GM12878 (cell line): ENCODE results near the gene KCNN1. TPM values are rescaled to one million over a fixed set of nuclear protein-coding genes. Genes with fewer than 3 reads are reported as not detected.

Source experiments
- ASH2L ChIP-seq: fragments of 300-600, 200-600 bp; sonication (generic); IDR thresholded peaks from 2 replicates; pipeline ENCODE4 v1.6.1; 2017; ENCODE audit warnings: low read depth, mild to moderate bottlenecking, borderline replicate concordance
- ATF3 ChIP-seq: IDR thresholded peaks from 2 replicates; pipeline ENCODE4 v1.6.1; 2011; ENCODE audit warnings: low read depth, mild to moderate bottlenecking, low read length, moderate library complexity, borderline replicate concordance; ENCODE audit errors: extremely low read depth
- ATF7 ChIP-seq: fragments of 450-650 bp; IDR thresholded peaks from 2 replicates; pipeline ENCODE4 v1.6.1; 2016; ENCODE audit warnings: low read depth, mild to moderate bottlenecking
- BACH1 ChIP-seq: fragments of 450-650 bp; IDR thresholded peaks from 2 replicates; pipeline ENCODE4 v1.6.1; 2017; ENCODE audit warnings: mild to moderate bottlenecking, borderline replicate concordance
- BRCA1 ChIP-seq: IDR thresholded peaks from 2 replicates; pipeline ENCODE4 v1.6.1; 2011; ENCODE audit warnings: low read depth, low read length, improper control_type of control experiment
- CBFB ChIP-seq: IDR thresholded peaks from 2 replicates; pipeline ENCODE4 v1.6.1; 2016; ENCODE audit warnings: antibody characterized with exemption, low read depth
- EED ChIP-seq: sonication (generic); IDR thresholded peaks from 2 replicates; pipeline ENCODE4 v1.6.1; 2016; ENCODE audit warnings: antibody characterized with exemption, low read depth
- ETV6 ChIP-seq, 2 experiments: fragments of 450-650 bp in 1 of 2; IDR thresholded peaks in 1 of 2; conservative IDR thresholded peaks in 1 of 2; 2 replicates each; pipeline ENCODE4 v1.6.1; 2014; ENCODE audit warnings: antibody characterized with exemption in 1 of 2, borderline replicate concordance in 1 of 2, low read depth in 1 of 2, mild to moderate bottlenecking in 1 of 2, moderate library complexity in 1 of 2
- EZH2 ChIP-seq: IDR thresholded peaks from 2 replicates; pipeline ENCODE4 v1.6.1; 2012; ENCODE audit warnings: low read depth, mild to moderate bottlenecking, control low read depth, inconsistent platforms, low read length, borderline replicate concordance; ENCODE audit not compliant: control insufficient read depth
- GATAD2B ChIP-seq: fragments of 450-650 bp; conservative IDR thresholded peaks from 2 replicates; pipeline ENCODE4 v1.6.1; 2017; ENCODE audit warnings: low read depth, mild to moderate bottlenecking, moderate library complexity
- HSF1 ChIP-seq: fragments of 150-350 bp; IDR thresholded peaks from 2 replicates; pipeline ENCODE4 v1.6.1; 2014; ENCODE audit warnings: mild to moderate bottlenecking, low read depth, low read length
- LARP7 ChIP-seq: fragments of 450-650 bp; IDR thresholded peaks from 2 replicates; pipeline ENCODE4 v1.6.1; 2017; ENCODE audit warnings: mild to moderate bottlenecking
- MEF2B ChIP-seq: fragments of 450-650 bp; IDR thresholded peaks from 2 replicates; pipeline ENCODE4 v1.6.1; 2018; ENCODE audit warnings: mild to moderate bottlenecking, moderate library complexity; ENCODE audit not compliant: partially characterized antibody, poor library complexity, severe bottlenecking
- POU2F2 ChIP-seq: IDR thresholded peaks from 3 replicates; pipeline ENCODE4 v1.6.1; 2011; ENCODE audit warnings: low read depth, mild to moderate bottlenecking, low read length, borderline replicate concordance
- SMAD5 ChIP-seq: IDR thresholded peaks from 2 replicates; pipeline ENCODE4 v1.6.1; 2016; ENCODE audit warnings: antibody characterized with exemption, low read depth
- SMC3 ChIP-seq: IDR thresholded peaks from 2 replicates; pipeline ENCODE4 v1.6.1; 2011; ENCODE audit warnings: low read length, improper control_type of control experiment, borderline replicate concordance
- SPI1 ChIP-seq: IDR thresholded peaks from 2 replicates; pipeline ENCODE4 v1.6.1; 2011; ENCODE audit warnings: low read depth, mild to moderate bottlenecking, low read length, moderate library complexity, borderline replicate concordance; ENCODE audit not compliant: insufficient read depth
- SREBF2 ChIP-seq: IDR thresholded peaks from 2 replicates; pipeline ENCODE4 v1.6.1; 2012; ENCODE audit warnings: mild to moderate bottlenecking, low read length
- STAT3 ChIP-seq: IDR thresholded peaks from 2 replicates; pipeline ENCODE4 v1.6.1; 2011; ENCODE audit warnings: low read depth, low read length, improper control_type of control experiment
- YY1 ChIP-seq: IDR thresholded peaks from 2 replicates; pipeline ENCODE4 v1.6.1; 2011; ENCODE audit warnings: low read depth, mild to moderate bottlenecking, low read length
- ZBTB11 ChIP-seq: fragments of 450-650 bp; formaldehyde crosslinking; IDR thresholded peaks from 2 replicates; pipeline ENCODE4 v1.5.0; 2022; ENCODE audit warnings: mild to moderate bottlenecking, missing genetic modification characterization
- ZNF217 ChIP-seq: fragments of 450-650 bp; IDR thresholded peaks from 2 replicates; pipeline ENCODE4 v1.6.1; 2017; ENCODE audit warnings: antibody characterized with exemption, mild to moderate bottlenecking
- ZNF274 ChIP-seq: IDR thresholded peaks from one replicate; pipeline ENCODE4 v1.8.0; 2011; ENCODE audit not compliant: insufficient read length, insufficient read depth
- ZNF622 ChIP-seq: fragments of 450-650 bp; IDR thresholded peaks from 2 replicates; pipeline ENCODE4 v1.6.1; 2017; ENCODE audit warnings: mild to moderate bottlenecking, inconsistent platforms
- ZSCAN29 ChIP-seq: fragments of 450-650 bp; IDR thresholded peaks from 2 replicates; pipeline ENCODE4 v1.6.1; 2017; ENCODE audit warnings: mild to moderate bottlenecking, moderate library complexity
- ZZZ3 ChIP-seq: IDR thresholded peaks from 2 replicates; pipeline ENCODE4 v1.6.1; 2011; ENCODE audit warnings: low read depth; ENCODE audit not compliant: control insufficient read depth, insufficient read length
- polyA plus RNA-seq, 11 experiments: library from polyadenylated mRNA; depleted of rRNA in 4 of 11; unstranded in 6 of 11; stranded (reverse) in 5 of 11; fragments of >200 nt; fragmentation: Nextera tagmentation in 4 of 11; fragmentation: Illumina TruSeq in 1 of 11; extraction: Ambion mirVana in 4 of 11; extraction: Trizol in 1 of 11; gene quantifications; 1 replicate in 1 of 11; 2 replicates in 10 of 11; pipeline versions ENCODE4 v1.2.1 to v1.2.3, GENCODE V29; 2011 to 2016; ENCODE audit warnings: inconsistent platforms in 2 of 11, missing spikeins in 2 of 11, low read depth in 1 of 11
- total RNA-seq, 4 experiments: library from RNA; depleted of rRNA in 3 of 4; stranded (reverse); fragments of >200 nt in 3 of 4; fragmentation: Illumina TruSeq in 1 of 4; extraction: Trizol in 1 of 4; gene quantifications; 2 replicates each; pipeline versions ENCODE4 v1.2.1 to v1.2.3, GENCODE V29; 2013 to 2021

KCNN1 gene
- total and polyA plus RNA-seq, 10 of the 15 experiments (the other 5 are each of a cell fraction or from before 2014, with no cell fraction given) = 0.02 to 0.95 (median 0.16) TPM; not detected in 1

- TF ChIP-seq ZNF622 (no peak), ZSCAN29 (no peak), ZZZ3 (no peak), ZNF274 (no peak), ETV6 (conservative IDR thresholded peaks at IDR 0.05 in 1 of 2, IDR thresholded peaks at IDR 0.05 in 1 of 2; ENCODE audit: borderline replicate concordance in 1 of 2, low read depth in 1 of 2) (no peak), SMAD5 (peak; percentile 47; the same call in 1 of the 2 replicates), ZBTB11 (CRISPR knock-in tag) (no peak; the same call in 1 of the 2 replicates), SPI1 (no peak), STAT3 (no peak), YY1 (peak; percentile 100), HSF1 (peak; percentile 34; the same call in 1 of the 2 replicates), CBFB (0 out of 2 replicates have a peak, but pooled peaks have one; percentile 30), ZNF217 (no peak), POU2F2 (peak; percentile 64; the same call in 1 of the 3 replicates), SREBF2 (no peak), ATF7 (peak; percentile 98), SMC3 (peak; percentile 100), BACH1 (no peak), GATAD2B (no peak; the same call in 1 of the 2 replicates), EZH2 (no peak), ATF3 (peak; percentile 80; the same call in 1 of the 2 replicates), LARP7 (peak; percentile 53; the same call in 1 of the 2 replicates), MEF2B (peak; percentile 14), ASH2L (no peak), BRCA1 (0 out of 2 replicates have a peak, but pooled peaks have one; percentile 49), EED (peak; percentile 28; the same call in 1 of the 2 replicates)
Observed at GRCh38 chr19:17932485-17933338, 34.2 kb upstream of the KCNN1 start, which contains the start of gene CCDC124 (continued).
